HepG2 (cell line): Measurements from ENCODE around the gene IKZF4. TPM values are rescaled to one million over a fixed set of nuclear protein-coding genes. Genes with fewer than 3 reads are reported as not detected.

ENCODE experiments used
- CEBPZ ChIP-seq: IDR thresholded peaks from 2 replicates; pipeline ENCODE4 v1.6.1; 2012; ENCODE audit warnings: low read length, improper control_type of control experiment
- FOXK2 ChIP-seq: fragments of 450-650 bp; IDR thresholded peaks from 2 replicates; pipeline ENCODE4 v1.6.1; 2016
- GMEB1 ChIP-seq: sonication (generic); formaldehyde crosslinking; IDR thresholded peaks from 2 replicates; pipeline ENCODE4 v1.5.1; 2020; ENCODE audit warnings: missing genetic modification reagents, mild to moderate bottlenecking, borderline replicate concordance
- KIAA2018 ChIP-seq: sonication (generic); formaldehyde crosslinking; IDR thresholded peaks from 2 replicates; pipeline ENCODE4 v1.5.0; 2020; ENCODE audit warnings: mild to moderate bottlenecking, missing genetic modification reagents, borderline replicate concordance
- NFE2 ChIP-seq: sonication (generic); formaldehyde crosslinking; IDR thresholded peaks from 2 replicates; pipeline ENCODE4 v1.4.0; 2020; ENCODE audit warnings: missing genetic modification reagents
- STAT5B ChIP-seq: sonication (generic); formaldehyde crosslinking; IDR thresholded peaks from 2 replicates; pipeline ENCODE4 v1.4.0; 2020; ENCODE audit warnings: missing genetic modification reagents
- ZC3H4 ChIP-seq: sonication (generic); formaldehyde crosslinking; IDR thresholded peaks from 2 replicates; pipeline ENCODE4 v1.4.0; 2020; ENCODE audit warnings: missing genetic modification reagents, borderline replicate concordance
- ZKSCAN8 ChIP-seq: IDR thresholded peaks from 2 replicates; pipeline ENCODE4 v1.6.1; 2016; ENCODE audit warnings: borderline replicate concordance, missing genetic modification reagents, missing compliant biosample characterization
- ZNF367 ChIP-seq: sonication (generic); formaldehyde crosslinking; IDR thresholded peaks from 2 replicates; pipeline ENCODE4 v1.4.0; 2020; ENCODE audit warnings: missing genetic modification reagents, borderline replicate concordance
- ZNF513 ChIP-seq: sonication (generic); formaldehyde crosslinking; conservative IDR thresholded peaks from 2 replicates; pipeline ENCODE4 v1.5.0; 2020; ENCODE audit warnings: missing genetic modification reagents
- ZNF572 ChIP-seq: sonication (generic); formaldehyde crosslinking; IDR thresholded peaks from 2 replicates; pipeline ENCODE4 v1.5.1; 2020; ENCODE audit warnings: mild to moderate bottlenecking, missing genetic modification reagents
- ZNF577 ChIP-seq: sonication (generic); formaldehyde crosslinking; IDR thresholded peaks from 2 replicates; pipeline ENCODE4 v1.4.0; 2020; ENCODE audit warnings: mild to moderate bottlenecking, low read depth, missing genetic modification reagents, borderline replicate concordance
- polyA plus RNA-seq, 8 experiments: library from polyadenylated mRNA; depleted of rRNA in 3 of 8; stranded (reverse) in 7 of 8; unstranded in 1 of 8; fragments of >200 nt; fragmentation: Illumina TruSeq in 4 of 8; extraction: Trizol in 4 of 8; gene quantifications; 2 replicates each; pipeline versions ENCODE4 v1.2.1 to v1.2.3, GENCODE V29; 2011 to 2016; ENCODE audit warnings: low read depth in 4 of 8, missing spikeins in 1 of 8, mixed read lengths in 1 of 8; ENCODE audit not compliant: insufficient read depth in 1 of 8
- total RNA-seq, 5 experiments: library from RNA; depleted of rRNA; stranded (reverse); fragments of >200 nt; fragmentation: Illumina TruSeq; extraction: Trizol; gene quantifications; 2 replicates each; pipeline ENCODE4 v1.2.3, GENCODE V29; 2016; ENCODE audit warnings: low read depth in 1 of 5

The IKZF4 gene
- total and polyA plus RNA-seq, 2 of the 13 experiments (the other 11 are each of a cell fraction or from before 2014, with no cell fraction given) = 0.58 to 2.2 TPM

GRCh38 chr12:56079723-56080555, 59.1 kb downstream of the IKZF4 start, which contains the start of gene ERBB3 (continued):
- TF ChIP-seq ZNF572 (CRISPR knock-in tag) (no peak), STAT5B (CRISPR knock-in tag) (no peak), FOXK2 (no peak), CEBPZ (no peak), ZKSCAN8 (no peak), NFE2 (no peak), ZNF367 (CRISPR knock-in tag) (no peak), ZNF577 (CRISPR knock-in tag) (no peak), ZNF513 (CRISPR knock-in tag) (no peak), GMEB1 (CRISPR knock-in tag) (no peak; the same call in 1 of the 2 replicates), KIAA2018 (CRISPR knock-in tag) (no peak), ZC3H4 (no peak)
